ENCODE results near the gene CSRNP3.

CSRNP3 gene

DNA sequence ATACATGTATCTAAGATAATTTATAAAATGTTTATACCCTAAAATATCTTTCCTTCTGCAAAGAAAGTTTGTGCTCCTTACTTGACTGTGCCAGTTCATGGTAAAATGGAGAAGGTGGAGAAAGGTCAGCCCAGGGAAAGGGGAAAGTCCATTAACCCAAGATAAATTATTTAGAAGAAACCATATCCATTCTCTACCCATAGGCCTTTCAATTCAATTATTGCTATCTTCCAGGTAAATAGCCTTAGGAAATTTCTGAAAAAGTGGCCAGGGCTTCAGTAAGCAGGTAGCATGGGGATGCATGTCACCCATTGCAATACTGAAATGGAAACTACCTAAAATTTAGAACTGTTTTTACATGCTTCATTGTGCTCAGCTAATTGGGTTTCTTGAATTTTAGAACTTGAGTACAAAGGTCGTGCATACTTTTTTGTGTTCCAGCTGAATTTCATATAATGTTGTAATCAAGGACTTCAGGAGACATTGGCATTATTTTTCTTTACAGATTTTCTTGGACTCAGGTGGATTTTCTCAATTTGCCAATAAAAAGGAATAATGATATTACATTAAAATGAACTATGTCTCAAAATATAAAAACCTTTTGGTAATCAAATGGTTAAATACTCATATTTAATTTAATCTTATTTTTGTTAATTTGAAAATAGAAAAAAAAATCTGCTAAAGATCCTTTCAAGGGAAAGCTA lies 124.9 kb downstream of the CSRNP3 start:
- Histone ChIP-seq H3F3A (ENCODE audit: insufficient read depth, low read length) (no peaks in the 10 kb centered on the region), H3K9me2 (ENCODE audit: low read depth, low read length) (no peaks in the 10 kb centered on the region), H3K36me3 (ENCODE audit: insufficient read depth, low read length) (peaks cover 5% of the 10 kb centered on the region; the same call in 1 of the 2 replicates), H3K27ac (ENCODE audit: low read depth, low read length, poor library complexity, severe bottlenecking) (peak overlapping the region; percentile 85), H3K4me3 (ENCODE audit: low read depth, low read length, poor library complexity, severe bottlenecking) (no peak overlapping the region), H3K27me3 (ENCODE audit: insufficient read depth, low read length) (no peaks in the 10 kb centered on the region), H3K4me1 (ENCODE audit: insufficient read depth, low read length, severe bottlenecking) (peaks cover 32% of the 10 kb centered on the region), H3K79me2 (ENCODE audit: insufficient read depth, low read length) (no peaks in the 10 kb centered on the region), H4K20me1 (ENCODE audit: insufficient read depth, low read length) (no peaks in the 10 kb centered on the region), H3K4me2 (ENCODE audit: low read length) (peak overlapping the region; percentile 53; the same call in 1 of the 2 replicates), H3K9ac (ENCODE audit: low read length) (peak overlapping the region; percentile 37; the same call in 1 of the 2 replicates), H2AFZ (ENCODE audit: low read length) (no peak overlapping the region), H3K9me3 (ENCODE audit: low read length) (no peaks in the 10 kb centered on the region)
- TF ChIP-seq, protein P1, sequence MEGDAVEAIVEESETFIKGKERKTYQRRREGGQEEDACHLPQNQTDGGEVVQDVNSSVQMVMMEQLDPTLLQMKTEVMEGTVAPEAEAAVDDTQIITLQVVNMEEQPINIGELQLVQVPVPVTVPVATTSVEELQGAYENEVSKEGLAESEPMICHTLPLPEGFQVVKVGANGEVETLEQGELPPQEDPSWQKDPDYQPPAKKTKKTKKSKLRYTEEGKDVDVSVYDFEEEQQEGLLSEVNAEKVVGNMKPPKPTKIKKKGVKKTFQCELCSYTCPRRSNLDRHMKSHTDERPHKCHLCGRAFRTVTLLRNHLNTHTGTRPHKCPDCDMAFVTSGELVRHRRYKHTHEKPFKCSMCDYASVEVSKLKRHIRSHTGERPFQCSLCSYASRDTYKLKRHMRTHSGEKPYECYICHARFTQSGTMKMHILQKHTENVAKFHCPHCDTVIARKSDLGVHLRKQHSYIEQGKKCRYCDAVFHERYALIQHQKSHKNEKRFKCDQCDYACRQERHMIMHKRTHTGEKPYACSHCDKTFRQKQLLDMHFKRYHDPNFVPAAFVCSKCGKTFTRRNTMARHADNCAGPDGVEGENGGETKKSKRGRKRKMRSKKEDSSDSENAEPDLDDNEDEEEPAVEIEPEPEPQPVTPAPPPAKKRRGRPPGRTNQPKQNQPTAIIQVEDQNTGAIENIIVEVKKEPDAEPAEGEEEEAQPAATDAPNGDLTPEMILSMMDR (IDR thresholded peaks at IDR 0.05; ENCODE audit: low read length): no peak
- no peak for TF ChIP-seq EZH2 (IDR thresholded peaks at IDR 0.05; ENCODE audit: borderline replicate concordance, low read length)

DNA sequence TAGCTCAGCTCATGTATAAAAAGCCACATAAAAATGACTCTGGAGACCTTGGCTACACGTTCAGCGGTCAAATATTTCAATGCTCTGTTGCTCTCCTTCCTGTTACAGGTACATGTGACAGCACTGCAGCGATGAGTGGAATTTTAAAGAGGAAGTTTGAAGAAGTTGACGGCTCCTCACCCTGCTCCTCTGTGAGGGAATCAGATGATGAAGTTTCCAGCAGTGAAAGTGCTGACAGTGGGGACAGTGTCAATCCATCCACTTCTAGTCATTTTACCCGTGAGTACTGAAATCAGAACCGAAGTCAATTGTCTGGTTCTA lies 125.4 kb downstream of the CSRNP3 start:
- Histone ChIP-seq H4K20me1 (ENCODE audit: insufficient read depth, low read length) (no peaks in the 10 kb centered on the region), H3K27me3 (ENCODE audit: insufficient read depth, low read length) (no peaks in the 10 kb centered on the region), H3K79me2 (ENCODE audit: insufficient read depth, low read length) (no peaks in the 10 kb centered on the region), H3K36me3 (ENCODE audit: insufficient read depth, low read length) (peaks cover 5% of the 10 kb centered on the region; the same call in 1 of the 2 replicates), H3K27ac (ENCODE audit: low read depth, low read length, poor library complexity, severe bottlenecking) (peak overlapping the region; percentile 85), H3K9ac (ENCODE audit: low read length) (no peak overlapping the region), H3K4me2 (ENCODE audit: low read length) (peak overlapping the region; percentile 21; the same call in 1 of the 2 replicates), H2AFZ (ENCODE audit: low read length) (no peak overlapping the region), H3K4me3 (ENCODE audit: low read depth, low read length, poor library complexity, severe bottlenecking) (no peak overlapping the region), H3K9me2 (ENCODE audit: low read depth, low read length) (no peaks in the 10 kb centered on the region), H3K4me1 (ENCODE audit: insufficient read depth, low read length, severe bottlenecking) (peaks cover 32% of the 10 kb centered on the region), H3F3A (ENCODE audit: insufficient read depth, low read length) (no peaks in the 10 kb centered on the region), H3K9me3 (ENCODE audit: low read length) (no peaks in the 10 kb centered on the region)
- TF ChIP-seq, protein P1 (IDR thresholded peaks at IDR 0.05; ENCODE audit: low read length): no peak
- TF ChIP-seq EZH2 (IDR thresholded peaks at IDR 0.05; ENCODE audit: borderline replicate concordance, low read length): no peak

DNA sequence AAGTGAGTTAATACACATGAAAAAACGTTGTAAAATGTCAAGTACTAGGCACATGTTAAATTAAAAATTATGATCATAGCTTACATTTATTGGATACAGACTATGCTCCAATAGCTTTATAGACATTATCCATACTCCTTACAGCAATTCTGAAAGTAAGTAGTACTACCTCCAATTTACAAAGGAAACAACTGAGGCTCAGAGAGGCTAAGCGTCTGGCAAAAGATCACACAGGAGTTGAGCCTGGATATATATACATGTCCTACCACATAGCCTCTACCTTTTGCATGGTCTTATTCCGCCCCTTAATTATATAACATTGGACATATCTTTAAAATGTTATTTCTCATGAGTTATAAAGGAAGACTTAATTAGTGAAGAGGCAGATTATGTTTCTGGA lies 127.3 kb downstream of the CSRNP3 start:
- Histone ChIP-seq H2AFZ (ENCODE audit: low read length) (no peak overlapping the region), H3K9me2 (ENCODE audit: low read depth, low read length) (no peaks in the 10 kb centered on the region), H3K4me2 (ENCODE audit: low read length) (no peak overlapping the region), H3K9me3 (ENCODE audit: low read length) (no peaks in the 10 kb centered on the region), H4K20me1 (ENCODE audit: insufficient read depth, low read length) (no peaks in the 10 kb centered on the region), H3K9ac (ENCODE audit: low read length) (no peak overlapping the region), H3K27me3 (ENCODE audit: insufficient read depth, low read length) (no peaks in the 10 kb centered on the region), H3K4me3 (ENCODE audit: low read depth, low read length, poor library complexity, severe bottlenecking) (no peak overlapping the region), H3K79me2 (ENCODE audit: insufficient read depth, low read length) (no peaks in the 10 kb centered on the region), H3K36me3 (ENCODE audit: insufficient read depth, low read length) (peaks cover 5% of the 10 kb centered on the region; the same call in 1 of the 2 replicates), H3K27ac (ENCODE audit: low read depth, low read length, poor library complexity, severe bottlenecking) (no peak overlapping the region), H3K4me1 (ENCODE audit: insufficient read depth, low read length, severe bottlenecking) (peaks cover 32% of the 10 kb centered on the region), H3F3A (ENCODE audit: insufficient read depth, low read length) (no peaks in the 10 kb centered on the region)
- TF ChIP-seq, protein P1 (IDR thresholded peaks at IDR 0.05; ENCODE audit: low read length): no peak
- no peak for TF ChIP-seq EZH2 (IDR thresholded peaks at IDR 0.05; ENCODE audit: borderline replicate concordance, low read length)

Measured in OCI-LY1 (cell line).